Psoas muscle (tissue), 8 donors: ENCODE results near the gene SPATA6L. TPM values are rescaled to one million over a fixed set of nuclear protein-coding genes. Genes with fewer than 3 reads are reported as not detected.

Experiments
- ATAC-seq, 4 donors: fragments of 200-7000 bp; cut with Tn5 transposase; one replicate each; pipeline ENCODE4 v1.9.1; 2020; ENCODE audit warnings: moderate library complexity in 3 of 4, mild to moderate bottlenecking in 2 of 4
- DNase-seq, 2 donors: peaks; one replicate each; pipeline ENCODE4 v3.0.0-alpha.2; 2020
- H3K27ac ChIP-seq: fragments of 200-600 bp; one replicate; pipeline ENCODE4 v1.8.0; 2022
- H3K27me3 ChIP-seq, 3 donors: fragments of 200-600 bp in 1 of 3; one replicate each; pipeline versions ENCODE4 v1.6.1 to v1.8.0; 2013 to 2022; ENCODE audit warnings: low read length in 2 of 3, mild to moderate bottlenecking in 2 of 3, moderate library complexity in 1 of 3; ENCODE audit not compliant: insufficient read depth in 3 of 3
- H3K36me3 ChIP-seq, 2 donors: fragments of 200-600 bp in 1 of 2; one replicate each; pipeline versions ENCODE4 v1.6.1 to v1.8.0; 2013 to 2022; ENCODE audit warnings: low read depth in 1 of 2, mild to moderate bottlenecking in 1 of 2, moderate library complexity in 1 of 2; ENCODE audit not compliant: insufficient read depth in 1 of 2
- H3K4me1 ChIP-seq: fragments of 200-600 bp; one replicate; pipeline ENCODE4 v1.8.0; 2022
- H3K4me3 ChIP-seq: fragments of 200-600 bp; one replicate; pipeline ENCODE4 v1.8.0; 2022; ENCODE audit warnings: mild to moderate bottlenecking
- H3K9me3 ChIP-seq: fragments of 200-600 bp; one replicate; pipeline ENCODE4 v1.8.0; 2022
- WGBS, 3 donors: extraction: QIAGEN DNeasy Blood & Tissue Kit; methylation state at CpG; one replicate each; pipeline versions ENCODE4 v1.1.6 to v1.1.7; 2013; 5-methylcytosine and 5-hydroxymethylcytosine counted together
- intact Hi-C, 2 donors: fragments of 100-400 bp; cut with DNase I; formaldehyde crosslinking; loops; one replicate each; pipeline versions ENCODE4 v1.11.0 to v1.14.2; 2022
- polyA plus RNA-seq, 3 donors: library from polyadenylated mRNA; stranded (reverse); fragments of 200-250 nt; gene quantifications; one replicate each; pipeline ENCODE4 v1.2.3, GENCODE V29; 2013
- total RNA-seq, 4 donors: library from RNA; stranded (reverse); fragmentation: NEBNext Ultra II Directional in 2 of 4; extraction: Animal tissue kit (Norgen Biotek cat#: 25700) in 2 of 4; gene quantifications; one replicate each; pipeline versions ENCODE4 v1.2.1 to v1.2.4, GENCODE V29; 2021 to 2023
- TF ChIP-seq, protein P1 (sequence below): fragments of 200-600 bp; IDR thresholded peaks from one replicate; pipeline ENCODE4 v1.8.0; 2022; ENCODE audit warnings: antibody characterized with exemption
- donor health status: healthy with polysubstance abuse.
- donor health status: DM: no; HTN: no; CAD: no; lungs with moderate emphysema.
- donor health status: Bipolar disorder and iron deficiency.
- donor health status: healthy.
- donor health status: DM: yes; HTN: yes; CAD: no.
- donor health status: DM: no; HTN: no; CAD: no.
- donor health status: DM: no; HTN: no; CAD: no.
- donor health status: DM: yes; HTN: yes; CAD: no.

SPATA6L gene
- total and polyA plus RNA-seq, 7 donors: 0.09 to 0.79 (median 0.22) TPM

DNA sequence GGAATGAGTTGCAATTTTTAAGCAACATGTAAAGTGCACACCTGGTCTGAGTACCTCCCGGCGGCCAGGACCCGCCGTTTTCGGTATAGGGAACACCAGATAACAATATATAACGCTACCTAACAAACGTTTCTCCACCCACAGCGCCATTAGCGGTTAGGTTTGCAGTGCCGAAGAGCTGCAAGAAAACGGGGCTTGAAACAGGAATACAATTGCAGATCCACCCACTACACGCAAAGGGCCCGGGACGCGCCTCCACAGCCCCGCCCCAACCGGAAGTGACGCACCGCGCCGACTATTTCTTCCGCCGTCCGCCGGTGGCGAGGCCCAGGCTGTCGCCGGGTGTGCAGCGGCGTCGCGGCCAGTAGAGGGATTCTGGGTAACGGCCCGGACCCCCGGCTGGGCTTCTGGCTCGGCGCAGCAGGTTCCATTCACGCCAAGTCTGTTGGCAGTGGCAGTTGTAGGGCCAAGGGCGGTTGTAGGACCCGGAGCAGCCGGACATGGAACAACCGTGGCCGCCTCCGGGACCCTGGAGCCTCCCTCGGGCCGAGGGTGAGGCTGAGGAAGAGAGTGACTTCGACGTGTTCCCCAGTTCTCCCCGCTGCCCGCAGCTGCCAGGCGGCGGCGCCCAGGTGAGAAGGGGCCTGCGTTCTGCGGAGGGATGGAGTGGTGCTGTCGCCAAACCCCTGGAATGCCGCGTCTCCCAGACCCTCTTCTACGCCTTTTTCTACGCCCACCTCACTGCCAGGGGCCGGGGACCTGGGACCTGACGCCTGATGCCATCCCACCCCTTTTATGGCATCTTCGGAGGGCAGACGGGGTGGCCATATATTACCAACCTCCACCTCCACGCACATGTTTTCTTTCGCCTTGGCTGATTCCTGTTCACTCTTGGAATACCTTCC is 13.2 kb upstream of the SPATA6L start, which contains the start of gene CDC37L1:
Gene CDC37L1 (plus strand): TSS at position 302 of the 905 bp plus-strand sequence. CDS start 199 bp downstream, at position 501.
- peak; percentile 91 to 98 (median 96) for ATAC-seq

DNA sequence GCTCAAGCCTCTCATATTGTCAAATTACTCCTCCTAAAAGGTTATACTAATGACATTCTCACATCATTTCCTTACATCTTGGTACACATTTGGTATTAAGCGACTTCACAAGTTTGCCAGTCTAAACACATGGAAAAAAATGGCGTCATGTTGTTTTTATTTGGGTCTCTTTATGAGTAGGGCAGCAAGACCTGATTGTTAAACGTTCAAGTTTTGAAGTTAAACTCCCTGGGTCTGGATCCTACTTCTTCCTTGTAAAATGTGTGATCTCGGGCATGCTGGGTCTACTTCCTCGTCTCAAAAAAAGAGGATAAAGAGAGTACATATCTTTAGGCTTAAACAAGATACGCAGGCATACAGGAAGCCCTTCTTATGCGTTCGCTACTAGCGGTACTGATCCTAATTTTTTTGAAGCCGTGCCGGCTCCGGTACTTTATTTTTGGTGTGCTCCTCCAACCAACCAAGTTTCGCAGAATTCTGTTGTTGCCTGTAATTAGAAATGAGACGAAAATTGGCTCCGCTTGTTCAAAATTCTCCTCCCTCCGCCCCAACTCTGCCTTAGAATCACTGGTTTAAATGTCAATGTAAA is 12.5 kb upstream of the SPATA6L start:
- DNase-seq (no peak), ATAC-seq (no peak)
- Histone ChIP-seq H3K36me3 (no peaks in the 10 kb centered on the region), H3K9me3 (no peaks in the 10 kb centered on the region), H3K27me3 (no peaks in the 10 kb centered on the region), H3K27ac (peak overlapping the region; percentile 96), H3K4me1 (peaks cover 33% of the 10 kb centered on the region), H3K4me3 (peak overlapping the region; percentile 78)
- TF ChIP-seq, protein P1, sequence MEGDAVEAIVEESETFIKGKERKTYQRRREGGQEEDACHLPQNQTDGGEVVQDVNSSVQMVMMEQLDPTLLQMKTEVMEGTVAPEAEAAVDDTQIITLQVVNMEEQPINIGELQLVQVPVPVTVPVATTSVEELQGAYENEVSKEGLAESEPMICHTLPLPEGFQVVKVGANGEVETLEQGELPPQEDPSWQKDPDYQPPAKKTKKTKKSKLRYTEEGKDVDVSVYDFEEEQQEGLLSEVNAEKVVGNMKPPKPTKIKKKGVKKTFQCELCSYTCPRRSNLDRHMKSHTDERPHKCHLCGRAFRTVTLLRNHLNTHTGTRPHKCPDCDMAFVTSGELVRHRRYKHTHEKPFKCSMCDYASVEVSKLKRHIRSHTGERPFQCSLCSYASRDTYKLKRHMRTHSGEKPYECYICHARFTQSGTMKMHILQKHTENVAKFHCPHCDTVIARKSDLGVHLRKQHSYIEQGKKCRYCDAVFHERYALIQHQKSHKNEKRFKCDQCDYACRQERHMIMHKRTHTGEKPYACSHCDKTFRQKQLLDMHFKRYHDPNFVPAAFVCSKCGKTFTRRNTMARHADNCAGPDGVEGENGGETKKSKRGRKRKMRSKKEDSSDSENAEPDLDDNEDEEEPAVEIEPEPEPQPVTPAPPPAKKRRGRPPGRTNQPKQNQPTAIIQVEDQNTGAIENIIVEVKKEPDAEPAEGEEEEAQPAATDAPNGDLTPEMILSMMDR: no peak
- intact Hi-C loops: no loop called here
- 1 to 2% (median 1%) methylated on average over 16 of the region's 16 CpGs for WGBS, 3 donors

More for the DNA sequence above, 13.2 kb upstream of the SPATA6L start, which contains the start of gene CDC37L1:
- intact Hi-C loops: no loop called here
- Histone ChIP-seq H3K4me3 (peak within 1 kb of the TSS; percentile 78), H3K27me3 (no peaks in the 10 kb centered on the region), H3K36me3 (no peaks in the 10 kb centered on the region), H3K4me1 (peaks cover 37% of the 10 kb centered on the region), H3K9me3 (no peaks in the 10 kb centered on the region), H3K27ac (peak within 1 kb of the TSS; percentile 96)
- DNase-seq: peak; percentile 98 to 99
- 0 to 1% (median 0%) methylated on average over 65 to 66 of the region's 66 CpGs for WGBS, 3 donors
- TF ChIP-seq, protein P1: peak; percentile 74

DNA sequence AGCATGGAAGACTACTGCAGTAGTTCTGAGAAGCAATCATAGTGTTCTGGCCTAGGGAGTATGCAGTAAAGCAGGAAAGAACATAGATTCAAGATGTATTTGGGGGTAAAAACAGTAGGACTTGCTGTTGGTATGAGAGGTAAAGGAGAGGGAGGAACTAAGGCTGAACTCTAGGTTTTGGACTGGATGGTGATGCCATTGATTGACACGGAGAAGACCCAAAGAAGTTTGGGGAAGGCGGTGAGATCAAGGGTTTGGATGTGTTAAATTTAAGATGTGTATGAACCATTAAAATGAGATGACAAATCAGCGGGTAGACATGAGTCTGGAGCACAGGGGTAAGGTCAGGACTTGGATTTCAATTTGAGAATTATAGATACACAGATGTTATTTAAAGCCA is 11.1 kb upstream of the SPATA6L start:
- Histone ChIP-seq H3K4me3 (no peak overlapping the region), H3K9me3 (no peaks in the 10 kb centered on the region), H3K36me3 (no peaks in the 10 kb centered on the region), H3K27me3 (no peaks in the 10 kb centered on the region), H3K4me1 (peaks cover 24% of the 10 kb centered on the region), H3K27ac (peak overlapping the region; percentile 36)
- 54 to 95% (median 88%) methylated on average over 3 of the region's 3 CpGs for WGBS, 3 donors
- DNase-seq (no peak), ATAC-seq (no peak)
- intact Hi-C loops: no loop called here
- TF ChIP-seq, protein P1: no peak

DNA sequence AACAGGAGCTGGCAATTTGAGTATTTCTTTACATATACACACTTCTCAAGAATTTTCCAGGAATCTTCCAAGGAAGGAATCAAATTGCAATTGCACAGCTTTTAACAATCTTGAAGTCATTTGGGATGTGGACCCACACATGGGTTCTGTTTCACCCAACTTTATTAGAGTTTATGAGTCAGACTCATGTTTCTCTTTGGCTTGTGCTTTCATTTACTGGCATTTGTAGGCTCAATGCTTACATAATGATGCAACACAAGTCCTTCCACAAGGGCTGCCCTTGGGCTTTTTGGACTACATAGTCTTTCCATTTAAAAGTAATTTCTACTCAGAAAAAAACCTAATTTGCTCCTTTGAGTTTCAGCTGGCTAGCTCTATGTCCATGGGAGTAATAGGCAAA is 8.5 kb upstream of the SPATA6L start:
- no peaks in the 10 kb centered on the region for H3K27me3 ChIP-seq
- intact Hi-C loops: no loop called here
- TF ChIP-seq, protein P1: no peak
- no peak overlapping the region for H3K4me3 ChIP-seq
- H3K27ac ChIP-seq: peak overlapping the region; percentile 34
- peaks cover 11% of the 10 kb centered on the region for H3K4me1 ChIP-seq
- ATAC-seq (no peak), DNase-seq (no peak)
- H3K36me3 ChIP-seq: no peaks in the 10 kb centered on the region
- H3K9me3 ChIP-seq: no peaks in the 10 kb centered on the region
